Activated CD8-positive, alpha-beta memory T cell treated with anti-CD3 and anti-CD28 coated beads for 36 hours (primary cell): ENCODE results near the gene DNAJC19. TPM values are rescaled to one million over a fixed set of nuclear protein-coding genes. Genes with fewer than 3 reads are reported as not detected.

Source experiments
- CTCF ChIA-PET: fragments of 350-600 bp; sonication (Branson Sonifier 250); formaldehyde crosslinking; loops from one replicate; lab custom pipeline; 2021; ENCODE audit warnings: antibody characterized with exemption; lab: Charles Lee
- POLR2A ChIA-PET: fragments of 350-600 bp; sonication (Branson Sonifier 250); formaldehyde crosslinking; loops from one replicate; lab custom pipeline; 2021; ENCODE audit warnings: antibody characterized with exemption; lab: Charles Lee
- total RNA-seq, 2 experiments: library from RNA; stranded (reverse); gene quantifications; one replicate each; pipeline ENCODE4 v1.2.3, GENCODE V29; 2021

DNAJC19 gene
- total RNA-seq, 2 experiments from 2014 or later, result 76.9 to 83.3 TPM

DNA sequence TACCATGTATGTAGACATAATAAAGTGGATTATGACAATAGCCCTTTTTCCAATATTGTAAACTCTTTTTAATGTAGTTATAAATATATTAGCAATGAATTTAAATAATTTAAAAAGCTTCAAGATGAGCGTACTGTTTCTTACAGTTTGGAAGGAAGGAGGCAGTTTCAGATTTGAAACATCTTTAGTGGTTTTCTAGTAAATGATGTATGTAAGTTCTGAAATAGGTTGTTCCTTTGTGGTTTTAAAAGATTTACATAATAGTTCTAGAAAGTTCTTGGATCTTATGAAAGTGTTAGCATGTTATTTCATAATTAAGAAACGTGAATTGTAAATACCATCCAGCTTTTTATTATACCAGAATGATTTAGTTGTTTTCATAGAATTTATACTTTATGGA lies 16.0 kb downstream of the DNAJC19 start:
- POLR2A ChIA-PET, result no interaction called here
- CTCF ChIA-PET, result no interaction called here

DNA sequence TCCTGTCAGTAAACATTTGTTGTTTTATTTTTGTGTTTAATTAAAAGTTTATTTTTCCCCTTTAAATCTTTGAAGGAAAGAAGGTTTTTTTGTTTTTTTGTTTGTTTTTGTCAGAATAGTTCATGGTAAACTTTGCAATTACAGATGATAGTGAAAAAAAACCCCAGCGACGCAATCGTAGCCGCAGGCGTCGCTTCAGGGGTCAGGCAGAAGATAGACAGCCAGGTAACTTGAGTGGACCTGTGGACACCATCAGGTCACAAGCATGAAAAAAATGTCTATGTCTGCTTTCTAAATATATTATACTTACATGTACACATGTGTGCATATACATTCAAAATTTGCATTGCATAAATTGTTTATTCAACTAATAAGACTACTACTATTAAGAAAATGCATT lies 18.6 kb downstream of the DNAJC19 start:
- ChIA-PET CTCF (no interaction called here), POLR2A (no interaction called here)

DNA sequence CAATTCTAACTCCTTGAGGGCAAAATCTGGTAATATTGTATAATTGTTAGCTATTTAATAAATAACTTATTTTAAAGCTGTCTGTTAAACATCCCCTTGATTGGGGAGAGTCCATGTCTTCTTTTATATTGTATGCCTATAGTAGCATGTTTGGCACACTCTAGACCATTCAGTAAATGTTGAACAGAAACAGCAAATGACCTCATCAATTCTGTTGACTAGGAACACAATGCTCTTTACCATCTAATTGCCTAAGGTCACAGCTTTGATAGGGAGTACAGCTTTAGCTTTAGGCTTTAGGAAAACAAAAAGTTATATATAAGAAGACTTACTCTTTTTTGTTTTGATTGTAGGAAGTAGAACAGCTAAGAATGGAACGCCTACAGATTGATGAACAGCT lies 27.0 kb downstream of the DNAJC19 start:
- ChIA-PET POLR2A (interaction anchor here (0.7 kb wide), 1 partner anchor 51 kb away, joined by 3 read pairs; no protein-coding TSS in a partner anchor), CTCF (no interaction called here)

DNA sequence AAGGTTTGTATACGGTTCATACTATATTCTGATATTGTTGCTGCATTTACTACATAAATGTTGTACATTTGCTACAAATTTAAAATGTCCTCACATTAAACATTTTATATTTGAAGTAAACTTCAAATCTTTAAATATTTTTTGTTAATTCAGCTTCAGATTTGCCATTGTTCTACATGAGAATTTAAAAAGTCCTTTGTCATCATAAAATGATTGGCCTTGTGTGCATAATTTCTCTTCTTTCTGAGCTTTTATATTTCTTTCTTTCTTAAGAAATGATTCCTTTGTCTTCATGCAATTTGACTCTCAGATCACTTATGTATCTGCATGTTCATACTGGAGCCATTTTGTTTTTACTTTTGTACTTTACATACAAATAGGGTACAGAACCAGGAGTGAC lies 28.0 kb downstream of the DNAJC19 start:
- CTCF ChIA-PET, result interaction anchor here (0.6 kb wide), 1 partner anchor 369 kb away, joined by 4 read pairs; no protein-coding TSS in a partner anchor
- POLR2A ChIA-PET, result no interaction called here

GRCh38 chr3:180961087-180961486 lies 28.4 kb downstream of the DNAJC19 start:
- POLR2A ChIA-PET, result no interaction called here
- CTCF ChIA-PET, result no interaction called here

DNA sequence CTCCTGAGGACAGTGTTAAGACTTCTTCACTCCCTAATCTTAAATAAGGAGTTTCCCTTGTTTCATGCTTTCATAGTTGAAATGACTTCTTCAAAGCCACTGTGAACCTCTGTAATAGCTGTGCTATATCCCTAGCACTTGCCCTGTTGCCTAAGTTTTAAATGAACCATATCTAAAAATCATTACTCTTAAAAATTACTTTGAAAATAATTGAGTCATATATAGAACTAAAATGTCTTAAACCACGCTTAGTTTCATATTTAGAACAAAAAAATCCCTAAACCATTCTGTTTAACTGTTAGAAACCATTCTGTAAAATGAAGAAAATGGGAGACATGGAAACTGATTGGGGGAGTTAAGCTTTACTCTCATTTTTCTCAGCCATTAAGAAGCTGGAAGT lies 29.8 kb downstream of the DNAJC19 start:
- ChIA-PET CTCF (no interaction called here), POLR2A (no interaction called here)

GRCh38 chr3:180947761-180948390 lies 41.7 kb downstream of the DNAJC19 start:
- POLR2A ChIA-PET, result no interaction called here

DNA sequence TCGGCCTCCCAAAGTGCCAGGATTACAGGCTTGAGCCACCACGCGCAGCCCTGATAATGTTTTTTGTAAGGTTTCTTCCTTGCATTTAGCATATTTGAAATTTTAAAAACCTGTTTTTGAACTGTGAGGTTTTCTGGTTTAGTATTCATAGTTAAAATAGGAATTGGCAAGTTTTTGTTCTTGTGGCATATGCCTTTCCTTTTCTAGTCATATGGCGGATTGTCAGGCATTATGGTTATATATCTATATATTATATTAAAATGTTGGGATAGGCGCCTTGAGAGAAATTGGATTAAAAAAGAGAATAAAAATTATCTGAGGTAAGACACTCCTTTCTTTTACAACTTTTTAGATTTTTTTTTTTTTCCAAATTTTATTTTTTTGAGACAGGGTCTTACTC lies 48.7 kb downstream of the DNAJC19 start:
- POLR2A ChIA-PET, result no interaction called here
- CTCF ChIA-PET, result no interaction called here

More at GRCh38 chr3:180947761-180948390, 41.7 kb downstream of the DNAJC19 start:
- CTCF ChIA-PET, result no interaction called here

GRCh38 chr3:180934638-180935037 lies 54.9 kb downstream of the DNAJC19 start:
- ChIA-PET CTCF (no interaction called here), POLR2A (no interaction called here)

Other genes starting within 250 kb of the DNAJC19 start
- 100 to 1,000 TPM; 135 to 147 TPM for gene FXR1, start 77.1 kb downstream of the DNAJC19 start, total RNA-seq